CMK (cell line): ENCODE measurements around the gene KRCC1.
"Not testable (repeated sequence)": the region's sequence is repeated elsewhere in the genome, so short reads cannot be mapped to it uniquely, and the experiment has no call there.

Source experiments
- DNase-seq: peaks from one replicate; pipeline ENCODE4 v3.0.0-alpha.2; 2010; ENCODE audit warnings: low read depth

The KRCC1 gene

DNA sequence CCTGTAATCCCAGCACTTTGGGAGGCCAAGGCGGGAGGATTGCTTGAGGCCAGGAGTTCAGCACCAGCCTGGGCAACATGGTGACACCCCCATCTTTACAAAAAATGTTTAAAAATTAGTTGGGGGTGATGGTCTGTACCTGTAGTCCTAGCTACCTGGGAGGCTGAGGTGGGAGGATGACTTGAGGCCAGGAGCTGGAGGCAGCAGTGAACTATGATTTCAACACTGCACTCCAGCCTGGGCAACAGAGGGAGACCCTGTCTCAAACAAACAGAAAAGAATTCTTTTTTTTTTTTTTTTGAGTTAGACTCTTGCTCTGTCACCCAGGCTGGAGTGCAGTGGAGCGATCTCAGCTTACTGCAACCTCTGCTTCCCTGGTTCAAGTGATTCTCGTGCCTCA lies 55.1 kb downstream of the KRCC1 start:
- DNase-seq = not testable (repeated sequence)

DNA sequence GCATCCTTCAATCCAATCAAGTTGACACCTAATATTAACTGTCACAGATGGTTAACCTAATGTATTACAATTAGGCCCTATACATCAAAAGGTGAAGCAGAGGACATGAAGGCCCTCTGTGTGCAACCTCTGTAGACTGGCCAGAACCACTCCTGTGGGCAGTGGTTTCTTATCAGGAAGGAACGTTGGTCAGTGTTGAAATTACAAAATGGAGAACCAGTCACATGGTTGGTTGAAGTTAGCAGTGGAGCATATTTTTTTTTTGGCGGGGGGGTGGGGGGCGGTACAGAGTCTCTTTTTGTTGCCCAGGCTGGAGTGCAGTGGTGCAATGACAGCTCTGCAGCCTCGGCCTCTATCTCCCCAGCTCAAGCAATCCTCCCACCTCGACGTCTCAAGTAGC lies 59.0 kb downstream of the KRCC1 start:
- peak; percentile 31 for DNase-seq

DNA sequence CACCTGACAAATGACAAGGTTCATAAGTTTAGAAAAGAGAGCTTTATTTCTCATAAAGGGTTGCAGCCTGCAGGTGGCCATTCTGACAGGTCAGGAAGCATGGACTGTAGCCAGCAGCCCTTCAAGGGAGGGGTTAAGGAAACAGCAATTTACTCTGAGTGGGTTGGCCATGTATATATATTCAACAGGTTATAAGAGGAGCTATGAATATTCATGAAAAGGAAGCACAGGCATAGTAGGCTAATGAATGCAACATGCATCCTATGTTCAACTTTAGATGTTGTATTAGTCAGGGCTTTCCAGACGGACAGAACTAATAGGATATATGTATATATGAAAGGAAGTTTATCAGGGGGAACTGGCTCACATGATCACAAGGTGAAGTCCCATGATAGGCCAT lies 59.8 kb downstream of the KRCC1 start:
- DNase-seq = no peak

DNA sequence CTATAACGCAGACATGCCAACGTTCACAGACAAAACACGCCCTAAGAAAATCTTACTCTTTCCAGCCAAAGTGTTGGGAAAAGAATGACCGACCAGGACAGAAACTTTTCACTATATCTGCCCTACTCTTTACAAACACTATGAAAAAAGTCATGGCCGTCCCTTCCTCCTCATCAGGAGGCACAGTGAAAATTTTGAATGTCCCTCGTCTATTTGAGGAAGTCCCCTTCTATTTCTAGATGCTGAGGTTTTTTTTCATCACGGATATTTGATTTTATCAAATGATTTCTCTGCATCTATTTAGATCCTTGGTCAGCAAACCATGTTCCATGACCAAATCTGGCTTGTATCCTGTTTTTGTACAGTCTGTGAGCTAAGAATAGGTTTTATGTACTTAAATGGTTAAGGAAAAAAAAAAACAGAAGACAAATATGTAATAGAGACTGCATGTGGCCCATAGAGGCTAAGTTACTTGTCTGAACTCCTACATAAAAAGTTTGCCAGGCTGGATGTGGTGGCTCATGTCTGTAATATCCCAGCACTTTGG lies 61.2 kb downstream of the KRCC1 start:
- not testable (repeated sequence) for DNase-seq

DNA sequence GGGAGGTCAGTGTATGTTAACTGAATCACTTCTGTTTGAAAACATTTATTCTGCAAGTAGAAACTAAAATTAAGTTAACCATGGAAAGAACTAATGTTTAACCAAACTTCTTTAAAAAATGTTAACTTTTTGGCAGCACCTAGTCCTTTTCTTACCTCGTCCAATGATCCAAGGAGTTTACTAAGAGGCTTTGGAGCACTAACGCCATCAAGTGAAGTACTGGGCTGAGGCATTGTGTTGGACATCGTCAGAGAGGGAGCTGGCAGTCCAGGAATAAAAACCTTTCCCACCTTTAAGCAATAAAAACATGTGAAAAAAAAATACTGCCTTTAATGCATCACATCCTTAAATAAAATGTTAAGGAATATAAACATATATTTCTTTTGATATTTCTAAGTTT lies 63.0 kb downstream of the KRCC1 start:
- DNase-seq = not testable (repeated sequence)

DNA sequence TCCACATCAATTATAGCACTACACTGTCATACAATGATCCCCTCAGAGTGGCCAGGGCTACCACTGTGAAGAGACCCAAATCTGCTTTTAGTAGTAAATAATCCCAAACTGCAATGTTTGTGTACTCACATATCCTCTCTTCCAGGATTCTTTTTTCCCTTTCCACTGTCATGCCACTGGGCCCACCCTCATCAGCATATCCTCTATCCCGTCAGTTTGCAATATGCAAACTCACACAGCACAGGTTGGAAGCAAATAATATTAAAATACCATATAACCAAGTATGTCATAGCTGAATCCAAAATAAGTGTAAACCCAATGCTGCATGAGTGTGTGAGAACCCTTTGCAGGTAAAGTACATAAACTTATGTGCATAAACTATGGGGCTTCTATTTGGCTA lies 68.1 kb downstream of the KRCC1 start:
- not testable (repeated sequence) for DNase-seq

DNA sequence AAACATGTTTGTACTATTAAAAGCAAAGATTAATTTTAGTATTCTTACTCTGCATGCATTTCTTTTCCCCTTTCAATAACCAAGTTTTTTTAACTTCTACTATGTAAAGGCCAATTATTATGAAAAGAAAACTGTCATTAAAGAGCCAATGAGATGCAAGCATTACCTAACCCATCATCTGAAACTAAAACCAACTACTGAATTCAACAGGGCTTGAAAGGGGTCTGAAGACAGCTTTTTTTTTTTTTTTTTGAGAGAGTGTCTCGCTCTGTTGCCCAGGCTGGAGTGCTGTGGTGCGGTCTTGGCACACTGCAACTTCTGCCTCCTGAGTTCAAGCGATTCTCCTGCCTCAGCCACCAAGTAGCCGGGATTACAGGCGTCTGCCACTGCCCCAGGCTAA lies 69.7 kb downstream of the KRCC1 start:
- not testable (repeated sequence) for DNase-seq

DNA sequence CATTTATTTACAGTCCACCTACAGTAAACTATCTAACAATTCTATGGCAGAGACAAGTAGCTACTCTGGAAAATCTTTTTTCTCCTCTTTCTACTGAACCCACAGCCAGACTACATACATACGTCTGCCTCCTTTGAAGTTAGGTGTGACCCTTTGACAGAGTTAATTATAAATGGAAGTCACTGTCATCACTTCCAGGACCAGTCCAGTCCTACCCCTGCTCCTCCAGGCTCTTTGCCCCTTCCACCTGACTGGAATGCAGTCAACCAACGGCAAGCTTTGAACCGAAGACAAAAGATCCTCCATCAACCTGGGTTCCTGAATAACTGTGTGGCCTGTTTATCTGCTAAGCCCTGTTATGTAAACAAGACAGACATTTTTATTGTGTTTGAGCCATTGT lies 74.4 kb downstream of the KRCC1 start:
- not testable (repeated sequence) for DNase-seq
